Liver (tissue), 9 donors: ENCODE data around the gene CARMIL1. TPM values are rescaled to one million over a fixed set of nuclear protein-coding genes. Genes with fewer than 3 reads are reported as not detected.

ENCODE experiments used
- DNase-seq: peaks from one replicate; pipeline ENCODE4 v3.0.0-alpha.2; 2017; ENCODE audit warnings: low spot score
- H3K27ac ChIP-seq, 2 donors: one replicate each; pipeline ENCODE4 v1.7.0; 2013; ENCODE audit warnings: inconsistent platforms in 2 of 2, low read length in 2 of 2, control low read depth in 1 of 2, low read depth in 1 of 2, mild to moderate bottlenecking in 1 of 2
- H3K27me3 ChIP-seq, 4 donors: one replicate each; pipeline versions ENCODE4 v1.6.1 to v1.7.0; 2013; ENCODE audit warnings: low read length in 3 of 4, inconsistent platforms in 1 of 4, mild to moderate bottlenecking in 1 of 4, moderate library complexity in 1 of 4; ENCODE audit not compliant: control insufficient read depth in 4 of 4, insufficient read depth in 4 of 4
- H3K36me3 ChIP-seq, 4 donors: one replicate each; pipeline versions ENCODE4 v1.6.1 to v1.7.0; 2013; ENCODE audit warnings: low read length in 3 of 4, mild to moderate bottlenecking in 3 of 4, low read depth in 1 of 4, moderate library complexity in 1 of 4; ENCODE audit not compliant: control insufficient read depth in 4 of 4, insufficient read depth in 3 of 4
- H3K4me1 ChIP-seq, 4 donors: one replicate each; pipeline versions ENCODE4 v1.6.1 to v1.7.0; 2013; ENCODE audit warnings: low read length in 3 of 4, mild to moderate bottlenecking in 3 of 4, moderate library complexity in 1 of 4; ENCODE audit not compliant: control insufficient read depth in 4 of 4, insufficient read depth in 4 of 4
- H3K4me3 ChIP-seq, 3 donors: one replicate each; pipeline versions ENCODE4 v1.6.1 to v1.7.0; 2013; ENCODE audit warnings: low read length in 3 of 3, control low read depth in 1 of 3, low read depth in 1 of 3, mild to moderate bottlenecking in 1 of 3
- H3K9ac ChIP-seq, 2 donors: one replicate each; pipeline ENCODE4 v1.7.0; 2013; ENCODE audit warnings: low read length in 2 of 2, mild to moderate bottlenecking in 2 of 2, moderate library complexity in 2 of 2, control low read depth in 1 of 2, low read depth in 1 of 2
- H3K9me3 ChIP-seq, 4 donors: one replicate each; pipeline versions ENCODE4 v1.6.1 to v1.7.0; 2013; ENCODE audit warnings: low read length in 3 of 4; ENCODE audit not compliant: control insufficient read depth in 4 of 4
- CTCF ChIP-seq: fragments of 150-350 bp; IDR thresholded peaks from 2 replicates; pipeline ENCODE4 v1.5.1; 2017; ENCODE audit warnings: improper control_type of control experiment, low read depth, low read length; ENCODE audit not compliant: missing input control
- EGR1 ChIP-seq, 2 donors: IDR thresholded peaks; 2 replicates each; pipeline ENCODE4 v1.6.1; 2016 to 2018; ENCODE audit warnings: antibody characterized with exemption in 2 of 2, low read depth in 2 of 2
- FOXA2 ChIP-seq: IDR thresholded peaks from 2 replicates; pipeline ENCODE4 v1.6.1; 2016; ENCODE audit warnings: antibody characterized with exemption
- GABPA ChIP-seq, 2 donors: IDR thresholded peaks in 1 of 2; conservative IDR thresholded peaks in 1 of 2; 2 replicates each; pipeline ENCODE4 v1.6.1; 2016; ENCODE audit warnings: antibody characterized with exemption in 2 of 2, mild to moderate bottlenecking in 1 of 2, moderate library complexity in 1 of 2
- HNF4A ChIP-seq, 2 donors: conservative IDR thresholded peaks; 2 replicates each; pipeline ENCODE4 v1.6.1; 2016; ENCODE audit warnings: antibody characterized with exemption in 2 of 2, mild to moderate bottlenecking in 2 of 2
- JUND ChIP-seq, 2 donors: IDR thresholded peaks; 2 replicates each; pipeline ENCODE4 v1.6.1; 2016; ENCODE audit warnings: antibody characterized with exemption in 2 of 2
- MAX ChIP-seq: IDR thresholded peaks from 2 replicates; pipeline ENCODE4 v1.6.1; 2016; ENCODE audit warnings: antibody characterized with exemption
- RAD21 ChIP-seq, 2 donors: IDR thresholded peaks; 2 replicates each; pipeline ENCODE4 v1.6.1; 2016; ENCODE audit warnings: antibody characterized with exemption in 2 of 2, mild to moderate bottlenecking in 2 of 2
- RXRA ChIP-seq, 2 donors: IDR thresholded peaks; 2 replicates each; pipeline ENCODE4 v1.6.1; 2017 to 2018; ENCODE audit warnings: antibody characterized with exemption in 2 of 2, mild to moderate bottlenecking in 1 of 2
- SP1 ChIP-seq: IDR thresholded peaks from 2 replicates; pipeline ENCODE4 v1.6.1; 2018; ENCODE audit warnings: antibody characterized with exemption, mild to moderate bottlenecking
- YY1 ChIP-seq: IDR thresholded peaks from 2 replicates; pipeline ENCODE4 v1.6.1; 2016; ENCODE audit warnings: antibody characterized with exemption, mild to moderate bottlenecking
- ZBTB33 ChIP-seq: IDR thresholded peaks from 2 replicates; pipeline ENCODE4 v1.6.1; 2016; ENCODE audit warnings: antibody characterized with exemption
- WGBS: extraction: QIAGEN DNeasy Blood & Tissue Kit; methylation state at CpG from one replicate; pipeline ENCODE4 v1.1.7; 2013; 5-methylcytosine and 5-hydroxymethylcytosine counted together
- polyA plus RNA-seq, 2 donors: library from polyadenylated mRNA; stranded (reverse) in 1 of 2; unstranded in 1 of 2; fragments of 200-250 nt in 1 of 2; fragments of >200 nt in 1 of 2; fragmentation: Nextera tagmentation in 1 of 2; extraction: Ambion mirVana in 1 of 2; gene quantifications; one replicate each; pipeline versions ENCODE4 v1.2.1 to v1.2.3, GENCODE V29; 2013 to 2015
- total RNA-seq, 2 donors: library from RNA; depleted of rRNA; stranded (reverse); fragments of >200 nt; gene quantifications; one replicate each; pipeline ENCODE4 v1.2.3, GENCODE V29; 2014
- donor health status: healthy.
- donor health status: healthy.
- donor health status: healthy.
- donor health status: healthy.
- donor health status: healthy.

CARMIL1 gene
- total and polyA plus RNA-seq, 4 donors = 1.4 to 9.5 (median 3.5) TPM

- no peaks in the 10 kb centered on the region for H3K36me3 ChIP-seq
- no peaks in the 10 kb centered on the region for H3K9me3 ChIP-seq
- H3K27me3 ChIP-seq = no peaks in the 10 kb centered on the region
- TF ChIP-seq SP1 = no peak
- TF ChIP-seq GABPA (IDR thresholded peaks at IDR 0.05 in 1 of 2, conservative IDR thresholded peaks at IDR 0.05 in 1 of 2) = no peak
- no peak for TF ChIP-seq MAX
- no peak for TF ChIP-seq YY1
- TF ChIP-seq HNF4A (conservative IDR thresholded peaks at IDR 0.05) = no peak
- no peak for TF ChIP-seq FOXA2
- H3K27ac ChIP-seq = no peak overlapping the region
- no peak for DNase-seq
- no peaks in the 10 kb centered on the region for H3K4me1 ChIP-seq
- H3K9ac ChIP-seq = no peak overlapping the region
- H3K4me3 ChIP-seq = no peak overlapping the region
- WGBS = 91% methylated on average over 4 of the region's 4 CpGs
Measured at GRCh38 chr6:25463441-25463840, 184.3 kb downstream of the CARMIL1 start.

GRCh38 chr6:25464225-25464624 is 185.1 kb downstream of the CARMIL1 start:
- 96% methylated on average over 1 of the region's 1 CpG for WGBS
- Histone ChIP-seq H3K4me1 (no peaks in the 10 kb centered on the region), H3K9ac (no peak overlapping the region), H3K9me3 (no peaks in the 10 kb centered on the region), H3K36me3 (no peaks in the 10 kb centered on the region), H3K4me3 (no peak overlapping the region), H3K27ac (no peak overlapping the region), H3K27me3 (no peaks in the 10 kb centered on the region)
- TF ChIP-seq CTCF = no peak
- TF ChIP-seq ZBTB33 = no peak
- no peak for TF ChIP-seq JUND (IDR thresholded peaks at IDR 0.05)
- TF ChIP-seq RAD21 (IDR thresholded peaks at IDR 0.05) = no peak
- TF ChIP-seq HNF4A (conservative IDR thresholded peaks at IDR 0.05) = no peak
- no peak for TF ChIP-seq EGR1 (IDR thresholded peaks at IDR 0.05; ENCODE audit: low read depth in 2 of 2)
- no peak for TF ChIP-seq SP1
- no peak for TF ChIP-seq GABPA (IDR thresholded peaks at IDR 0.05 in 1 of 2, conservative IDR thresholded peaks at IDR 0.05 in 1 of 2)
- DNase-seq = no peak

- H3K27me3 ChIP-seq = no peaks in the 10 kb centered on the region
- H3K9ac ChIP-seq = no peak overlapping the region
- H3K9me3 ChIP-seq = no peaks in the 10 kb centered on the region
- H3K4me1 ChIP-seq = no peaks in the 10 kb centered on the region
- no peak for DNase-seq
- H3K27ac ChIP-seq = no peak overlapping the region
- no peak overlapping the region for H3K4me3 ChIP-seq
- WGBS = 94% methylated on average over 2 of the region's 2 CpGs
- H3K36me3 ChIP-seq = no peaks in the 10 kb centered on the region
- TF ChIP-seq RXRA (IDR thresholded peaks at IDR 0.05) = no peak
Measured at GRCh38 chr6:25465941-25466340, 186.8 kb downstream of the CARMIL1 start.
